CD14-positive monocyte (primary cell): ENCODE results near the gene TMEM248. TPM values are rescaled to one million over a fixed set of nuclear protein-coding genes. Genes with fewer than 3 reads are reported as not detected.
A peak's percentile ranks its signal among the peaks of the same experiment; 100 is the strongest.

ENCODE experiments used
- DNase-seq, 3 donors: peaks; one replicate each; pipeline ENCODE4 v3.0.0-alpha.2; 2011 to 2022
- H2AFZ ChIP-seq: 2 replicates; pipeline ENCODE4 v1.6.0; 2012; ENCODE audit warnings: mild to moderate bottlenecking, low read depth, low read length, inconsistent platforms; ENCODE audit not compliant: insufficient read depth, poor library complexity, severe bottlenecking
- H3K27ac ChIP-seq, 2 donors: 1 replicate in 1 of 2; 2 replicates in 1 of 2; pipeline ENCODE4 v1.5.1; 2012 to 2013; ENCODE audit warnings: low read length in 2 of 2, control low read depth in 1 of 2, inconsistent platforms in 1 of 2, low read depth in 1 of 2, mild to moderate bottlenecking in 1 of 2
- H3K27me3 ChIP-seq, 2 donors: one replicate each; pipeline versions ENCODE4 v1.6.0 to v1.6.1; 2011 to 2013; ENCODE audit warnings: low read length in 2 of 2; ENCODE audit not compliant: control insufficient read depth in 2 of 2, insufficient read depth in 2 of 2
- H3K36me3 ChIP-seq, 2 donors: replicated peaks in 1 of 2; 1 replicate in 1 of 2; 2 replicates in 1 of 2; pipeline versions ENCODE4 v1.5.1 to v1.6.1; 2012 to 2013; ENCODE audit warnings: low read length in 2 of 2, control low read depth in 1 of 2, inconsistent platforms in 1 of 2, mild to moderate bottlenecking in 1 of 2; ENCODE audit not compliant: insufficient read depth in 2 of 2, control insufficient read depth in 1 of 2
- H3K4me1 ChIP-seq, 2 donors: 1 replicate in 1 of 2; 2 replicates in 1 of 2; pipeline versions ENCODE4 v1.5.1 to v1.6.1; 2012 to 2013; ENCODE audit warnings: low read length in 2 of 2, control low read depth in 1 of 2, inconsistent platforms in 1 of 2, mild to moderate bottlenecking in 1 of 2, moderate library complexity in 1 of 2; ENCODE audit not compliant: insufficient read depth in 2 of 2, control insufficient read depth in 1 of 2
- H3K4me2 ChIP-seq: replicated peaks from 2 replicates; pipeline ENCODE3; 2012; ENCODE audit warnings: low read length, moderate library complexity, mild to moderate bottlenecking; ENCODE audit not compliant: poor library complexity, severe bottlenecking; ENCODE audit errors: extremely low read depth
- H3K4me3 ChIP-seq, 3 experiments: fragments of 200-600 bp in 1 of 3; sonication (generic) in 1 of 3; replicated peaks in 1 of 3; 1 replicate in 2 of 3; 2 replicates in 1 of 3; pipeline ENCODE4 v1.5.1; 2011 to 2013; ENCODE audit warnings: low read length in 3 of 3, mild to moderate bottlenecking in 3 of 3, control low read depth in 2 of 3, low read depth in 2 of 3, inconsistent platforms in 1 of 3, moderate library complexity in 1 of 3
- H3K79me2 ChIP-seq: 2 replicates; pipeline ENCODE4 v1.6.0; 2012; ENCODE audit warnings: mild to moderate bottlenecking, control low read depth, inconsistent platforms, low read length, moderate library complexity; ENCODE audit not compliant: insufficient read depth
- H3K9ac ChIP-seq: 2 replicates; pipeline ENCODE4 v1.6.0; 2017; ENCODE audit warnings: low read length, mild to moderate bottlenecking; ENCODE audit not compliant: insufficient read depth, poor library complexity, severe bottlenecking
- H3K9me3 ChIP-seq, 2 donors: replicated peaks in 1 of 2; 1 replicate in 1 of 2; 2 replicates in 1 of 2; pipeline versions ENCODE4 v1.5.1 to v1.6.1; 2012 to 2013; ENCODE audit warnings: low read length in 2 of 2, control low read depth in 1 of 2; ENCODE audit not compliant: control insufficient read depth in 1 of 2, insufficient read depth in 1 of 2
- H4K20me1 ChIP-seq: 2 replicates; pipeline ENCODE4 v1.6.0; 2012; ENCODE audit warnings: mild to moderate bottlenecking, low read length, control low read depth, moderate library complexity; ENCODE audit not compliant: insufficient read depth
- H3K27ac Mint-ChIP-seq, 7 donors: one replicate each; pipeline ENCODE4 v1.8.0; 2020; ENCODE audit warnings: mild to moderate bottlenecking in 7 of 7, mixed read lengths in 7 of 7, moderate library complexity in 6 of 7, inconsistent platforms in 2 of 7
- H3K27me3 Mint-ChIP-seq, 3 donors: one replicate each; pipeline ENCODE4 v1.8.0; 2021 to 2022; ENCODE audit warnings: low read depth in 3 of 3, mild to moderate bottlenecking in 3 of 3, mixed read lengths in 3 of 3, moderate library complexity in 3 of 3, inconsistent platforms in 1 of 3
- H3K36me3 Mint-ChIP-seq, 2 donors: one replicate each; pipeline ENCODE4 v1.8.0; 2020; ENCODE audit warnings: mixed read lengths in 2 of 2, inconsistent platforms in 1 of 2, mild to moderate bottlenecking in 1 of 2
- H3K4me1 Mint-ChIP-seq: one replicate; pipeline ENCODE4 v1.8.0; 2020; ENCODE audit warnings: mild to moderate bottlenecking, mixed read lengths
- H3K4me3 Mint-ChIP-seq, 2 donors: one replicate each; pipeline ENCODE4 v1.8.0; 2020; ENCODE audit warnings: mild to moderate bottlenecking in 2 of 2, mixed read lengths in 2 of 2, moderate library complexity in 1 of 2
- H3K9me3 Mint-ChIP-seq, 7 donors: one replicate each; pipeline ENCODE4 v1.8.0; 2020 to 2022; ENCODE audit warnings: mixed read lengths in 7 of 7, mild to moderate bottlenecking in 6 of 7, moderate library complexity in 6 of 7, inconsistent platforms in 2 of 7
- CTCF ChIP-seq: fragments of 200-600 bp; IDR thresholded peaks from one replicate; pipeline ENCODE4 v1.8.0; 2022; ENCODE audit warnings: antibody characterized with exemption, mild to moderate bottlenecking
- WGBS: methylation state at CpG from one replicate; pipeline ENCODE4 v1.1.5; 2013; ENCODE audit warnings: missing lambda C conversion rate; ENCODE audit not compliant: insufficient coverage; 5-methylcytosine and 5-hydroxymethylcytosine counted together
- intact Hi-C, 2 donors: fragments of 100-400 bp; cut with micrococcal nuclease; formaldehyde crosslinking; loops; one replicate each; pipeline versions ENCODE4 v1.15.0 to v1.15.1; 2023
- polyA plus RNA-seq, 3 donors: library from polyadenylated mRNA; depleted of rRNA in 1 of 3; unstranded in 2 of 3; stranded (reverse) in 1 of 3; fragments of 300-500 nt in 2 of 3; fragments of >200 nt in 1 of 3; fragmentation: Illumina TruSeq in 2 of 3; gene quantifications; 1 replicate in 2 of 3; 2 replicates in 1 of 3; pipeline ENCODE4 v1.2.3, GENCODE V29; 2012 to 2021

The TMEM248 gene
- polyA plus RNA-seq, 3 donors = 67.5 to 82.3 (median 78.3) TPM

- no peak for TF ChIP-seq CTCF
- Histone ChIP-seq H3K27ac (no peak overlapping the region), H3K27me3 (no peaks in the 10 kb centered on the region), H3K9ac (no peak overlapping the region), H3K79me2 (no peaks in the 10 kb centered on the region), H4K20me1 (no peaks in the 10 kb centered on the region), H3K4me1 (no peaks in the 10 kb centered on the region), H2AFZ (no peak overlapping the region), H3K36me3 (peaks cover 86 to 98% of the 10 kb centered on the region in 2 donors), H3K4me3 (no peak overlapping the region), H3K4me2 (no peak overlapping the region), H3K9me3 (no peaks in the 10 kb centered on the region)
- Mint-ChIP-seq H3K9me3 (no peaks in the 10 kb centered on the region), H3K4me3 (no peak overlapping the region), H3K27ac (peak overlapping the region in 1 of 7 donors; percentile 26), H3K27me3 (peaks cover 0 to 1% (median 0%) of the 10 kb centered on the region in 3 donors), H3K36me3 (peaks cover 76 to 96% of the 10 kb centered on the region in 2 donors), H3K4me1 (no peaks in the 10 kb centered on the region)
- DNase-seq = no peak
- intact Hi-C loops = no loop called here
- no CpG with 5 or more reads among the region's 3 CpGs for WGBS
Measured at GRCh38 chr7:66950311-66950710, 29.3 kb downstream of the TMEM248 start.

- Mint-ChIP-seq H3K36me3 (peaks cover 78 to 96% of the 10 kb centered on the region in 2 donors), H3K27ac (peak overlapping the region in 1 of 7 donors; percentile 15), H3K27me3 (peaks cover 0 to 1% (median 0%) of the 10 kb centered on the region in 3 donors), H3K4me1 (no peaks in the 10 kb centered on the region), H3K9me3 (no peaks in the 10 kb centered on the region), H3K4me3 (no peak overlapping the region)
- H3K27ac ChIP-seq = no peak overlapping the region
- H3K4me3 ChIP-seq = no peak overlapping the region
- no peaks in the 10 kb centered on the region for H4K20me1 ChIP-seq
- no peaks in the 10 kb centered on the region for H3K4me1 ChIP-seq
- no peak overlapping the region for H3K4me2 ChIP-seq
- no peaks in the 10 kb centered on the region for H3K27me3 ChIP-seq
- H3K9me3 ChIP-seq = no peaks in the 10 kb centered on the region
- no peak for TF ChIP-seq CTCF
- 100% methylated on average over 1 of the region's 8 CpGs for WGBS
- DNase-seq = no peak
- H2AFZ ChIP-seq = no peak overlapping the region
- H3K36me3 ChIP-seq = peaks cover 87 to 98% of the 10 kb centered on the region in 2 donors
- intact Hi-C loops = no loop called here
- H3K79me2 ChIP-seq = no peaks in the 10 kb centered on the region
- H3K9ac ChIP-seq = no peak overlapping the region
Measured at GRCh38 chr7:66950763-66951162, 29.7 kb downstream of the TMEM248 start.
